PFSK-1 (cell line): ENCODE measurements around the gene TAF4.

Experiments used
- FOXP2 ChIP-seq: optimal IDR thresholded peaks from 2 replicates; pipeline ENCODE3; 2011; ENCODE audit warnings: borderline replicate concordance, control low read depth, inconsistent platforms; ENCODE audit not compliant: insufficient read depth; ENCODE audit errors: extremely low read length, extremely low read depth
- POLR2AphosphoS5 ChIP-seq: IDR thresholded peaks from 2 replicates; pipeline ENCODE4 v1.6.1; 2012; ENCODE audit warnings: low read depth, mild to moderate bottlenecking, control low read depth, low read length, moderate library complexity
- REST ChIP-seq, 2 experiments: IDR thresholded peaks; 2 replicates each; pipeline versions ENCODE4 v1.6.1 to v1.8.0; 2011 to 2012; ENCODE audit warnings: low read depth in 2 of 2, low read length in 2 of 2, control low read depth in 1 of 2, inconsistent platforms in 1 of 2, mild to moderate bottlenecking in 1 of 2, moderate library complexity in 1 of 2; ENCODE audit not compliant: insufficient read depth in 1 of 2
- SIN3A ChIP-seq: IDR thresholded peaks from 2 replicates; pipeline ENCODE4 v1.6.1; 2012; ENCODE audit warnings: mild to moderate bottlenecking, low read length, moderate library complexity, borderline replicate concordance; ENCODE audit not compliant: insufficient read depth
- TAF1 ChIP-seq: IDR thresholded peaks from 2 replicates; pipeline ENCODE4 v1.6.1; 2012; ENCODE audit warnings: low read length, control low read depth, borderline replicate concordance; ENCODE audit not compliant: insufficient read depth

- TF ChIP-seq REST (IDR thresholded peaks at IDR 0.05; ENCODE audit: insufficient read depth in 1 of 2, low read depth in 2 of 2, low read length in 2 of 2): no peak
- no peak for TF ChIP-seq TAF1
- TF ChIP-seq POLR2AphosphoS5: no peak
- no peak for TF ChIP-seq SIN3A
- no peak for TF ChIP-seq FOXP2
Observed at GRCh38 chr20:62051144-62051543, 14.5 kb downstream of the TAF4 start.
